Chondrocyte (in vitro differentiated cells): ENCODE measurements around the gene MYO16. TPM values are rescaled to one million over a fixed set of nuclear protein-coding genes. Genes with fewer than 3 reads are reported as not detected.

Experiments
- DNase-seq: peaks from one replicate; pipeline ENCODE4 v3.0.0; 2021; ENCODE audit warnings: mixed read lengths, low spot score
- H3K27ac Mint-ChIP-seq: one replicate; pipeline ENCODE4 v1.8.0; 2021; ENCODE audit warnings: mild to moderate bottlenecking, moderate library complexity, mixed read lengths; ENCODE audit not compliant: unreplicated experiment
- H3K27me3 Mint-ChIP-seq: 2 replicates; pipeline ENCODE4 v1.8.0; 2021; ENCODE audit warnings: low read depth, mixed read lengths
- H3K36me3 Mint-ChIP-seq: 2 replicates; pipeline ENCODE4 v1.8.0; 2021; ENCODE audit warnings: low read depth, mixed read lengths
- H3K4me1 Mint-ChIP-seq: 2 replicates; pipeline ENCODE4 v1.8.0; 2021; ENCODE audit warnings: low read depth, mild to moderate bottlenecking, mixed read lengths
- H3K4me3 Mint-ChIP-seq: one replicate; pipeline ENCODE4 v1.8.0; 2021; ENCODE audit warnings: mild to moderate bottlenecking, moderate library complexity, mixed read lengths; ENCODE audit not compliant: unreplicated experiment
- H3K9me3 Mint-ChIP-seq: 2 replicates; pipeline ENCODE4 v1.8.0; 2021; ENCODE audit warnings: low read depth, mixed read lengths
- CTCF ChIP-seq: fragments of 200-600 bp; sonication (generic); IDR thresholded peaks from 2 replicates; pipeline ENCODE4 v1.5.0; 2021; ENCODE audit warnings: antibody characterized with exemption, mild to moderate bottlenecking, moderate library complexity
- total RNA-seq: library from RNA; stranded (reverse); gene quantifications from 3 replicates; pipeline ENCODE4 v1.2.1, GENCODE V29; 2021

Gene MYO16
- total RNA-seq, 1 donor from 2014 or later = 0.12 TPM

- Mint-ChIP-seq H3K27me3 (peaks cover 17% of the 10 kb centered on the region), H3K4me1 (no peaks in the 10 kb centered on the region), H3K36me3 (no peaks in the 10 kb centered on the region), H3K9me3 (peaks cover 5% of the 10 kb centered on the region), H3K4me3 (no peak overlapping the region), H3K27ac (no peak overlapping the region)
- TF ChIP-seq CTCF = no peak
- no peak for DNase-seq
Measured at GRCh38 chr13:108669381-108669780, 40.0 kb downstream of the MYO16 start.

- Mint-ChIP-seq H3K9me3 (no peaks in the 10 kb centered on the region), H3K27ac (no peak overlapping the region), H3K27me3 (peaks cover 32% of the 10 kb centered on the region), H3K4me3 (no peak overlapping the region), H3K4me1 (no peaks in the 10 kb centered on the region), H3K36me3 (no peaks in the 10 kb centered on the region)
- DNase-seq = no peak
- no peak for TF ChIP-seq CTCF
Measured at GRCh38 chr13:108674346-108674745, 44.9 kb downstream of the MYO16 start.

- H3K4me3 Mint-ChIP-seq = no peak overlapping the region
- H3K27me3 Mint-ChIP-seq = peaks cover 31% of the 10 kb centered on the region
- H3K27ac Mint-ChIP-seq = no peak overlapping the region
- no peak for TF ChIP-seq CTCF
- H3K4me1 Mint-ChIP-seq = no peaks in the 10 kb centered on the region
- H3K9me3 Mint-ChIP-seq = no peaks in the 10 kb centered on the region
- no peaks in the 10 kb centered on the region for H3K36me3 Mint-ChIP-seq
- DNase-seq = no peak
Measured at GRCh38 chr13:108674771-108675170, 45.4 kb downstream of the MYO16 start.

- TF ChIP-seq CTCF = no peak
- Mint-ChIP-seq H3K4me1 (no peaks in the 10 kb centered on the region), H3K9me3 (no peaks in the 10 kb centered on the region), H3K36me3 (no peaks in the 10 kb centered on the region), H3K27ac (no peak overlapping the region), H3K27me3 (peaks cover 33% of the 10 kb centered on the region), H3K4me3 (no peak overlapping the region)
- DNase-seq = no peak
Measured at GRCh38 chr13:108676620-108677019, 47.2 kb downstream of the MYO16 start.

- DNase-seq = no peak
- H3K27me3 Mint-ChIP-seq = peaks cover 33% of the 10 kb centered on the region
- H3K27ac Mint-ChIP-seq = no peak overlapping the region
- TF ChIP-seq CTCF = no peak
- no peaks in the 10 kb centered on the region for H3K4me1 Mint-ChIP-seq
- H3K4me3 Mint-ChIP-seq = no peak overlapping the region
- no peaks in the 10 kb centered on the region for H3K36me3 Mint-ChIP-seq
- H3K9me3 Mint-ChIP-seq = no peaks in the 10 kb centered on the region
Measured at GRCh38 chr13:108677806-108678205, 48.4 kb downstream of the MYO16 start.
